ENCODE measurements around the gene NCKAP5L. TPM values are rescaled to one million over a fixed set of nuclear protein-coding genes. Genes with fewer than 3 reads are reported as not detected.

The NCKAP5L gene
- total RNA-seq, 1 experiment from 2014 or later, result 20.9 TPM

GRCh38 chr12:49824416-49824815 lies 3.8 kb downstream of the NCKAP5L start:
- peaks cover 25% of the 10 kb centered on the region; the same call in 1 of the 2 replicates for H3K79me2 ChIP-seq (ENCODE audit: low read depth)
- no peak overlapping the region for H3K4me2 ChIP-seq
- H3K9me3 ChIP-seq (ENCODE audit: insufficient read depth, low read depth), result no peaks in the 10 kb centered on the region
- H4K20me1 ChIP-seq (ENCODE audit: insufficient read depth), result peaks cover 21% of the 10 kb centered on the region
- no peaks in the 10 kb centered on the region for H3K27me3 ChIP-seq (ENCODE audit: insufficient read depth, low read depth)
- no TSS peak for BruUV-seq (replicated peaks)
- POLR2A ChIA-PET (ENCODE audit: unreplicated experiment), result no interaction called here
- intact Hi-C loops (cut with micrococcal nuclease; ENCODE audit: unreplicated experiment), result no loop called here
- H3F3A ChIP-seq (ENCODE audit: insufficient read depth, low read depth), result no peaks in the 10 kb centered on the region
- CTCF ChIA-PET, result no interaction called here
- H2AFZ ChIP-seq, result no peak overlapping the region
- no peak overlapping the region for H3K4me3 ChIP-seq
- DNase-seq, result no peak
- H3K27ac ChIP-seq, result no peak overlapping the region
- TF ChIP-seq EZH2 (IDR thresholded peaks at IDR 0.05; ENCODE audit: low read depth) (no peak), CTCF (conservative IDR thresholded peaks at IDR 0.05) (no peak)
- H3K36me3 ChIP-seq (ENCODE audit: low read depth), result no peaks in the 10 kb centered on the region
- H3K9me2 ChIP-seq (ENCODE audit: insufficient read depth), result no peaks in the 10 kb centered on the region
- peaks cover 12% of the 10 kb centered on the region for H3K4me1 ChIP-seq (replicated peaks; ENCODE audit: insufficient read depth)

GRCh38 chr12:49823951-49824350 lies 4.3 kb downstream of the NCKAP5L start:
- intact Hi-C loops (cut with micrococcal nuclease; ENCODE audit: unreplicated experiment), result no loop called here
- Histone ChIP-seq H3K4me3 (no peak overlapping the region), H3K9me3 (ENCODE audit: insufficient read depth, low read depth) (no peaks in the 10 kb centered on the region), H3K27me3 (ENCODE audit: insufficient read depth, low read depth) (no peaks in the 10 kb centered on the region), H3K4me2 (no peak overlapping the region), H3K79me2 (ENCODE audit: low read depth) (peaks cover 27% of the 10 kb centered on the region; the same call in 1 of the 2 replicates), H3K36me3 (ENCODE audit: low read depth) (no peaks in the 10 kb centered on the region), H3K27ac (no peak overlapping the region), H3K9me2 (ENCODE audit: insufficient read depth) (no peaks in the 10 kb centered on the region), H3F3A (ENCODE audit: insufficient read depth, low read depth) (no peaks in the 10 kb centered on the region), H2AFZ (no peak overlapping the region), H3K4me1 (replicated peaks; ENCODE audit: insufficient read depth) (peaks cover 8% of the 10 kb centered on the region), H4K20me1 (ENCODE audit: insufficient read depth) (peaks cover 23% of the 10 kb centered on the region)
- no peak for DNase-seq
- no TSS peak for BruUV-seq (replicated peaks)
- CTCF ChIA-PET, result no interaction called here
- POLR2A ChIA-PET (ENCODE audit: unreplicated experiment), result no interaction called here
- TF ChIP-seq CTCF (conservative IDR thresholded peaks at IDR 0.05) (no peak), EZH2 (IDR thresholded peaks at IDR 0.05; ENCODE audit: low read depth) (no peak)

GRCh38 chr12:49823350-49823749 lies 4.9 kb downstream of the NCKAP5L start:
- Histone ChIP-seq H2AFZ (no peak overlapping the region), H3K9me3 (ENCODE audit: insufficient read depth, low read depth) (no peaks in the 10 kb centered on the region), H3K4me2 (no peak overlapping the region), H3K9me2 (ENCODE audit: insufficient read depth) (no peaks in the 10 kb centered on the region), H3K79me2 (ENCODE audit: low read depth) (peaks cover 27% of the 10 kb centered on the region; the same call in 1 of the 2 replicates), H3F3A (ENCODE audit: insufficient read depth, low read depth) (no peaks in the 10 kb centered on the region), H3K4me3 (no peak overlapping the region), H3K36me3 (ENCODE audit: low read depth) (no peaks in the 10 kb centered on the region), H4K20me1 (ENCODE audit: insufficient read depth) (peaks cover 23% of the 10 kb centered on the region), H3K27ac (no peak overlapping the region), H3K27me3 (ENCODE audit: insufficient read depth, low read depth) (no peaks in the 10 kb centered on the region), H3K4me1 (replicated peaks; ENCODE audit: insufficient read depth) (peaks cover 6% of the 10 kb centered on the region)
- ChIA-PET CTCF (interaction anchor here (0.6 kb wide), 1 partner anchor 192 kb away, joined by 5 read pairs; no protein-coding TSS in a partner anchor), POLR2A (ENCODE audit: unreplicated experiment) (interaction anchor here (0.6 kb wide), 1 partner anchor 12 kb away, joined by 18 read pairs; no protein-coding TSS in a partner anchor)
- DNase-seq, result no peak
- intact Hi-C loops (cut with micrococcal nuclease; ENCODE audit: unreplicated experiment), result no loop called here
- TF ChIP-seq EZH2 (IDR thresholded peaks at IDR 0.05; ENCODE audit: low read depth) (no peak), CTCF (conservative IDR thresholded peaks at IDR 0.05) (no peak)
- no TSS peak for BruUV-seq (replicated peaks)
